KG1 (cell line): ENCODE measurements around the gene ANKRD55.
"Not testable (repeated sequence)": the region's sequence is repeated elsewhere in the genome, so short reads cannot be mapped to it uniquely, and the experiment has no call there.

Source experiments
- DNase-seq: peaks from one replicate; lab custom pipeline; 2025; lab: John Stamatoyannopoulos, UW

Gene ANKRD55

GRCh38 chr5:56144211-56144610, 88.9 kb downstream of the ANKRD55 start:
- no peak for DNase-seq

DNA sequence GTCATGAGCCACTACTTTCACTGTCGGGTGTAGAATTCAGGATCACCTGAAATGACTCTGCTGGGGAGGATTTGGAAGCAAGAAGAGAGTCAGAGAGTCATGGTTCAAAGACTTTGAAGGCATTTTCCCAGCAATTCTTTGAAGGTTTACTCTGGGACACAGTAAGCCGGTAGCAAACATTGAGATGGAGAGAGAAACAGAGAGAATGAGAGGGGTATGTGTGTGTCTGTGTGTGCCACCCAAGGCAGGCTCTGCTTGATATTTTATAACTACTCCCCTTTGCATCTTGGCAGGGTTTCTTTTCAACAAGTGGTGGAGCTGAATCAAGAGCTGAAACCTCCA, 89.8 kb downstream of the ANKRD55 start:
- no peak for DNase-seq

- DNase-seq = no peak
These were observed 90.3 kb downstream of the ANKRD55 start for GRCh38 chr5:56142614-56143372.

DNA sequence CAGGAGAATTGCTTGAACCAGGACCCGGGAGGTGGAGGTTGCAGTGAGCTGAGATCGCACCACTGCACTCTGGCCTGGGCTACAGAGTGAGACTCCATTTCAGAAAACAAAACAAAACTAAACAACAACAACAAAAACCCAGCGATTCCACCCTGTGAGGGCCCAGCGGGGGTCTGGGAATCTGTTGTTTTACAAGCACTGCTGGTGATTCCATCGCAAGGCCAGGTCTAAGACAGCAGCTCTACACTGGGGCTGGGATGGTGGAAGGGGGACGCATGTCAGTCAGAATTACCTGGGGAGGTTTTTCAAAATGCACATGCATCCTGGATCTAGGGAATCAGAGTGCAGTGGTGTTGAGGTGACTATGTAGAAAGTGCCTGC, 90.9 kb downstream of the ANKRD55 start:
- DNase-seq = no peak

- no peak for DNase-seq
These were observed 93.1 kb downstream of the ANKRD55 start for GRCh38 chr5:56140073-56140472.

DNA sequence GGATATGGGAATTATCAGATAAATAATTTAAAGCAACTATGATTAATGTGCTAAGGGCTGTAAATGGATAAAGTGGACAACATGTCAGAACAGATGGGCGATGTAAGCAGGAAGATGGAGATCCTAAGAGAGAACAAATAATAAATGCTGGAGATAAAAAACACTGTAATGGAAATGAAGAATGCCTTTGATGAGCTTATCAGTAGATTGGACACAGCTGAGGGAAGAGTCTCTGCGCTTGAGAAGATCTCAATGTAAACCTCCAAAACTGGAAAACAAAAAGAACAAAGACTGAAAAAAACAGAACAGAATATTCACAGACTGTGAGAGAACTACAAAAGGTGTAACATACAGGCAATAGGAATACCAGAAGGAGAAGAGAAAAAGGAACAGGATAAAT, 102.5 kb downstream of the ANKRD55 start:
- DNase-seq = no peak

DNA sequence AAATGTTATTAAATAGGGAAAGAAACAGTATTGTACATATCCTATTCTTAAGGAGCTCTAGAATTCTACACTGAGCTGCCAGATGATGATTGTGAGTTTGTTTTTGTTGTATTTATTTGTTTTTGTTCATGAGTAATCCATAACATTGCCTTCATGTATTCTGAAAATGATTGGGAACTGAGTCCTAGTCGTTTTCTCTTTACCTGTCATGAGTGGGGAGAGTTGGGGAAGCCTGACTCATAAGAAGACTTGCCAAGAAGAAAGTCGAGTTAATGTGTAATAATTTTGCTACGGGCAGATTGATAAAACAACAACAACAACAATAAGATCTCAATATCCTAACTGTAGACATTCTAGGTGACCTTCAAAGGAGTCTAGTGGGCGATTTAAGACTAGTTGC, 103.8 kb downstream of the ANKRD55 start:
- DNase-seq = no peak

DNA sequence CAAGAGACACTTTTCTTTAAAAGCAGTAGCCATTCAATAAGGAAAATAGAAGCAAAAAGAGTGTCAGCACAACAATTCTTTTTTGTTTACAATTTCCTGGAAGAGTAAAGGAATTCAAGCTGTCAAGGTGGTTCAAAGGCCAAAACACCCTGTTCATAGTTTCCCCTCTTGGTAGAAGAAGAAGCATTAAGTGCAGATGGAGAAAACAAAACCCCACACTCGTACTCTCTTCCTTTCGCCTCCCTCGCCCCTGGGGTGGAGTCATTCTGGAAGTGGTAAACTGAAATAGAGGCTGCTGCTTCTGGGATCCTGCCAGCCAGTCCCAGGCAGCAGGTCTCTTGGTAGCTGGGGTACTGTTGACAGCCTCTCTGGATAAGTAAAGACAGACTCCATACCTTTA, 105.0 kb downstream of the ANKRD55 start:
- DNase-seq = no peak

GRCh38 chr5:56126487-56127179, 106.5 kb downstream of the ANKRD55 start:
- DNase-seq = no peak

DNA sequence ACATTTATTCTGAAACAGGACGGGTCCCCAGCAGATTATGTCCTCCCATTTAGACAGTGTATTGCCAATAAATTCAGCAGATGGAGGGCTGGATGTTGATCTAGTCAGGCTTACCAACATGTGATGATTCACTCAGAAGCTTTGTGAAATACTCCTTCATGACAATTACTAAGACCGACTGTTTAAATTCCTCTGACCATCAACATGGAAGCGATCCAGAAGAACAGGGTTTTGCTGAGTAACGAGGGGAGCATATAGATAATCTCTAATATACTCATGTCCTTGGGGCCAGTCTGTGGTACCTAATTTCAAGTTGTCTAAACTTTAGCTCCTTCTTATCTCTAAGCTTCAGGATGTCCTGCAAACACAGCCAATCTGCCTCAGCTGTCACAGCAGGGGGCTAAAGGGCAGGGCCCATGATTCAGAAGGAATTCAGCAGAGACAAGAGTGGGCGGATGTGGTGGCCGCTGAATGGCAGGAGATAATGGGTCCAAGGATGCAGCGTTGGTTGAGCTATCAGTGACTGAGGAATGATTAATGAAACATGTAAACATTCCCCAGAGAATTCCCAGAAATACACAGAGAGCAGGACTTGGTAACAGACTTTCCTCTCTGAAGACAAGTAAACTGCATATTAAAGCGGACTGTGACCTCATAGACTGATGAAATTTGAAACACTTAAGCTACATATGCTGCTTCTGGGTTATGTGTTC, 109.4 kb downstream of the ANKRD55 start:
- DNase-seq = no peak

DNA sequence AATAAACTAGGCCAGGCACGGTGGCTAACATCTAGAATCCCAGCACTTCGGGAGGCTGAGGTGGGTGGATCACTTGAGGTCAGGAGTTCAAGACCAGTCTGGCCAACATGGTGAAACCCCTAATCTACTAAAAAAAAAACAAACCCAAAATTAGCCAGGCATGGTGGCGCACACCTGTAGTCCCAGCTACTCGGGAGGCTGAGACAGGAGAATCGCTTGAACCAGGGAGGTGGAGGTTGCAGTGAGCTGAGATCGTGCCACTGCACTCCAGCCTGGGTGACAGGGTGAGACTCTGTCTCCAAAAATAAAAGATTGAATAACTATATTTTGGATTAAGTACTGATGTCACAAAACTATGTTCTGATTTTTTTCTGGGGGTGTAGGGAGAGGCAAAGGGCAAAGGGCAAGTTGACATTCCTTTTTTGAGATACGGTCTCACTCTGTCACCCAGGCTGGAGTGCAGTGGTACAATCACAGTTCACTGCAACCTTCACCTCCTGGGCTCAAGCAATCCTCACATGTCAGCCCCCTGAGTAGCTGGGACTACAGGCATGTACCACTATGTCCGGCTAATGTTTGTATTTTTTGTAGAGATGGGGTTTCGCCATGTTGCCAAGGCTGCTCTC, 110.7 kb downstream of the ANKRD55 start:
- DNase-seq = not testable (repeated sequence)

GRCh38 chr5:56119050-56119449, 114.1 kb downstream of the ANKRD55 start:
- no peak for DNase-seq

- DNase-seq = no peak
These were observed 116.5 kb downstream of the ANKRD55 start for GRCh38 chr5:56116599-56117141.

DNA sequence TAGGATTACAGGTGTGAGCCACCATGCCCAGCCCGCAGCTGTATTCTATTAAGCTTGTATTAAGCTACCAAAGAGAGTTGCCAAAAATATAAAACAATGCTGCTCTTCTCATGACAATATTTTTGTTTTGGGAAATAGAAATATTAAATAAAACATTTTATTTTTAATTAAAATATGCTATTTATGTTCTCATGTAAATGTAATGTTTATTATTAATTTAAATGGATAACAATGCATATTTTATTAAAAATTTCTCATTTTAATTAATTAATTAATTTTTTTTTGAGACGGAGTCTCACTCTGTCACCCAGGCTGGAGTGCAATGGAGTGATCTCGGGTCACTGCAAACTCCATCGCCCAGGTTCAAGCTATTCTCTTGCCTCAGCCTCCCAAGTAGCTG, 117.5 kb downstream of the ANKRD55 start:
- no peak for DNase-seq

DNA sequence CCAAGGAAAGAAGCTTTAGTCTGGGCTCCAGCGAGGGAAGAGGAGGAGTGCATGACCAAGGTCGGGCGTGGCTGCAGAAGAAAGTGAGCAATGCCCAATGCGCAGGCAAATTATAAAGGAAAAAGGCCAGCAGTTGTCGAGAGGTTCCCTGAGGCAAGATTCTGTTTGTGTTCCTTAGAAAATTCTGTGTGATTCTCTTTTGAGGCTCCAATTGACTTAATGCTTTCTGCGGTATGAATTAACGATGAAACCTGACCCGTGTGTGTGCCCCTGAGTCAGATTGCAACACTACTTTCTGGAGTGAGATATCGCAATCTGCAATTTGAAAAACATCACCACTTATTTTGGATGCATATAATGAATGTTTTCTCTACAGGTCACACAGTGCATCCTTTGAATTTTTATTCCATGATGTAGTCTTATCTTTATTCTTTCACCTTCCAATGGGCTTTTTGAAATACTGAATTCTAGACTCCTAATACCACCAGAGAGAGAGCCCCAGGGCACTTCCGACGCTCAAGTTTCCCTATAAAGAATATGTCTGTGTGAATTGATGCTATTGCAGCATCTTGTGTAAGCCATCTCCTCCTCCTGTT, 120.5 kb downstream of the ANKRD55 start:
- DNase-seq = no peak

DNA sequence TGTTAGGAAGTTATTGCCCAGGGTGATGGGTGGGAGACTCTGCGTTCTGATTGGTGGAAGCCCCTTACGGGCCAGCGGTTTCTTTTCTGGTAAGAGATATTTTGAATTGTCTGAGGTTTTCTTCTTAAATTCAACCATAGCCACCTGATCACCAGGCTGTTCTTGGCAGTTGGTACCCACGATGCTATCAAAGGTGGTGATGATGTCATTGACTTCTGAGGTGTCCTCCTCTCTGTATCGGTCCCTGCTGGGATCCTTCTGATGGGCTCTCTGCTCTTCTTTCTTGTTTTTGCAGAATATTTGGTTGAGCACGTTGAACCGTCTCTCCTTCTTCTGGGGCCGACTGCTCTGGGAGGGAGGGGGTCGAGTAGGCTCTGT, 121.7 kb downstream of the ANKRD55 start:
- no peak for DNase-seq

GRCh38 chr5:56110646-56111403, 122.3 kb downstream of the ANKRD55 start:
- no peak for DNase-seq

- DNase-seq = no peak
These were observed 124.9 kb downstream of the ANKRD55 start for GRCh38 chr5:56108246-56108645.

GRCh38 chr5:56106837-56107236, 126.3 kb downstream of the ANKRD55 start:
- no peak for DNase-seq

GRCh38 chr5:56105511-56106291, 127.4 kb downstream of the ANKRD55 start:
- DNase-seq = no peak

GRCh38 chr5:56102889-56103288, 130.2 kb downstream of the ANKRD55 start:
- DNase-seq = no peak
